ENCODE measurements around the gene CASK. TPM values are rescaled to one million over a fixed set of nuclear protein-coding genes. Genes with fewer than 3 reads are reported as not detected.
"Not testable (repeated sequence)": the region's sequence is repeated elsewhere in the genome, so short reads cannot be mapped to it uniquely, and the experiment has no call there.

The CASK gene
- total RNA-seq, 2 experiments from 2014 or later: 18.2 to 20.2 TPM

DNA sequence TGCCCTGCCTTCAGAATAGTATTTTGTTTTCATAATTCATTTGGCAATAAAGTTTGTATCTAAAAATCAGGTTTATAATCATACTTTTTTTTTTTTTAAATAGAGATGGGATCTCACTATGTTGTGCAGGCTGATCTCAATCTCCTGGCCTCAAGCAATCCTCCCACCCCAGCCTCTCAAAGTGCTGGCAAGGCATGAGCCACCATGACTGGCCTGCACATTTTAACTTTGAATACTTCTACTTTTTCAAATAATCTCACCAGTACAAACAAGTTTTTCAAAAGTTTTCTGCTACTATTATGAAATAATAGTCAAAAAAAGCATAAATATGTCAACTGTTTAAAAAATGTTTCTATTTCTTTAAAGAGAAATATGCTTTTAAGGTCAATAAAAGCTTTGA lies 304.1 kb downstream of the CASK start:
- ChIA-PET POLR2A (no interaction called here), CTCF (no interaction called here)
- no peak overlapping the region for H3K4me3 Mint-ChIP-seq
- H3K9me3 Mint-ChIP-seq: no peaks in the 10 kb centered on the region
- intact Hi-C loops (cut with micrococcal nuclease): no loop called here
- H3K36me3 Mint-ChIP-seq (ENCODE audit: low read depth): peaks cover 3% of the 10 kb centered on the region
- ATAC-seq (no peak), DNase-seq (no peak)
- H3K4me1 Mint-ChIP-seq (ENCODE audit: low read depth): peaks cover 2% of the 10 kb centered on the region
- H3K27ac Mint-ChIP-seq: no peak overlapping the region
- TF ChIP-seq, protein P1, sequence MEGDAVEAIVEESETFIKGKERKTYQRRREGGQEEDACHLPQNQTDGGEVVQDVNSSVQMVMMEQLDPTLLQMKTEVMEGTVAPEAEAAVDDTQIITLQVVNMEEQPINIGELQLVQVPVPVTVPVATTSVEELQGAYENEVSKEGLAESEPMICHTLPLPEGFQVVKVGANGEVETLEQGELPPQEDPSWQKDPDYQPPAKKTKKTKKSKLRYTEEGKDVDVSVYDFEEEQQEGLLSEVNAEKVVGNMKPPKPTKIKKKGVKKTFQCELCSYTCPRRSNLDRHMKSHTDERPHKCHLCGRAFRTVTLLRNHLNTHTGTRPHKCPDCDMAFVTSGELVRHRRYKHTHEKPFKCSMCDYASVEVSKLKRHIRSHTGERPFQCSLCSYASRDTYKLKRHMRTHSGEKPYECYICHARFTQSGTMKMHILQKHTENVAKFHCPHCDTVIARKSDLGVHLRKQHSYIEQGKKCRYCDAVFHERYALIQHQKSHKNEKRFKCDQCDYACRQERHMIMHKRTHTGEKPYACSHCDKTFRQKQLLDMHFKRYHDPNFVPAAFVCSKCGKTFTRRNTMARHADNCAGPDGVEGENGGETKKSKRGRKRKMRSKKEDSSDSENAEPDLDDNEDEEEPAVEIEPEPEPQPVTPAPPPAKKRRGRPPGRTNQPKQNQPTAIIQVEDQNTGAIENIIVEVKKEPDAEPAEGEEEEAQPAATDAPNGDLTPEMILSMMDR (IDR thresholded peaks at IDR 0.05): no peak
- H3K27me3 Mint-ChIP-seq: no peaks in the 10 kb centered on the region

DNA sequence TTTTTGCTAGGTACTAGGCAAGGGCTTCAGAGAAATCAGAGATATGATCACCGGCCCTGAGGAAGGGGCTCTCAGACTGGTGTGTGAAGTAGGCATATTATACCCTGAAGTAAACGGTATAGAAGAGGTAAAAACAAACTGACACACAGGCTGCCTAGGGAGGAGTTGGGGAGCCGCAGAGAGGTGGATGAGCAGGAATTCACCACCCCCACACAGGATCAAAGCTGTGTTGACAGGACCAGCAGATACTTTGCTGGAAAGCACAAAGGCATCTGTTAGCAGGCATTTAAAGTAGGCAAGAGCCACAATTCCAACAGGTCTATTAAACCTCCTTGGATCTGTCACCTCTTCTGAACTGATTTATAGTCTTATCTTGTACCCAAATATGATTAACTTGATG lies 306.4 kb downstream of the CASK start:
- CTCF ChIA-PET: no interaction called here
- H3K4me3 Mint-ChIP-seq: no peak overlapping the region
- no peak overlapping the region for H3K27ac Mint-ChIP-seq
- ATAC-seq (no peak), DNase-seq (no peak)
- intact Hi-C loops (cut with micrococcal nuclease): no loop called here
- TF ChIP-seq, protein P1 (IDR thresholded peaks at IDR 0.05): no peak
- H3K4me1 Mint-ChIP-seq (ENCODE audit: low read depth): peaks cover 2% of the 10 kb centered on the region
- H3K36me3 Mint-ChIP-seq (ENCODE audit: low read depth): no peaks in the 10 kb centered on the region
- POLR2A ChIA-PET: no interaction called here
- no peaks in the 10 kb centered on the region for H3K9me3 Mint-ChIP-seq
- no peaks in the 10 kb centered on the region for H3K27me3 Mint-ChIP-seq

- TF ChIP-seq, protein P1 (IDR thresholded peaks at IDR 0.05): no peak
- intact Hi-C loops (cut with micrococcal nuclease): no loop called here
- DNase-seq (no peak), ATAC-seq (no peak)
- Mint-ChIP-seq H3K27ac (no peak overlapping the region), H3K36me3 (ENCODE audit: low read depth) (no peaks in the 10 kb centered on the region), H3K4me1 (ENCODE audit: low read depth) (peaks cover 2% of the 10 kb centered on the region), H3K9me3 (no peaks in the 10 kb centered on the region), H3K4me3 (no peak overlapping the region), H3K27me3 (no peaks in the 10 kb centered on the region)
- POLR2A ChIA-PET: no interaction called here
- CTCF ChIA-PET: no interaction called here
Observed at GRCh38 chrX:41616255-41616654, 307.1 kb downstream of the CASK start.

DNA sequence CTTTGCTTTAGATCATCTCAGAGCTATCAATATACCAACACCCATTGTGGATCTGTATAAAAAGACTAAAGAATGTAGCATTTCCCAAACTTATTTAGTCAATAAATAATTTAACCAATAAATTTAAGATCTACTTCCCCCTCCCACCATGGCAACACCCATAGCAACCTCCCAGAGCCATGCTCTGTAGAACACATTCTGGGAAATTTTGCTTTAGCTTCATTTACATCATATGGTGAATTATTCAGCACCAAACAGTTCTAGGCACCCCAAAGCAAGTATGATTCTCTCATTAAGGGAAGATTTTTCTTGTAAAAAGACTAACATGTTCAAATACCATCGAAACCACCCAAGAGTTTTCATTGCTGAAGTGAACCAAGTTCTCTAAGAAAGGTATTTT lies 315.1 kb downstream of the CASK start:
- TF ChIP-seq, protein P1 (IDR thresholded peaks at IDR 0.05): no peak
- peaks cover 4% of the 10 kb centered on the region for H3K4me1 Mint-ChIP-seq (ENCODE audit: low read depth)
- no peak overlapping the region for H3K27ac Mint-ChIP-seq
- H3K9me3 Mint-ChIP-seq: no peaks in the 10 kb centered on the region
- H3K4me3 Mint-ChIP-seq: no peak overlapping the region
- ChIA-PET POLR2A (no interaction called here), CTCF (no interaction called here)
- peaks cover 8% of the 10 kb centered on the region for H3K36me3 Mint-ChIP-seq (ENCODE audit: low read depth)
- ATAC-seq (no peak), DNase-seq (no peak)
- intact Hi-C loops (cut with micrococcal nuclease): no loop called here
- no peaks in the 10 kb centered on the region for H3K27me3 Mint-ChIP-seq

- ATAC-seq (no peak), DNase-seq (no peak)
- Mint-ChIP-seq H3K9me3 (no peaks in the 10 kb centered on the region), H3K36me3 (ENCODE audit: low read depth) (peaks cover 8% of the 10 kb centered on the region), H3K27me3 (no peaks in the 10 kb centered on the region), H3K4me3 (no peak overlapping the region), H3K4me1 (ENCODE audit: low read depth) (peaks cover 4% of the 10 kb centered on the region), H3K27ac (no peak overlapping the region)
- CTCF ChIA-PET: no interaction called here
- POLR2A ChIA-PET: no interaction called here
- intact Hi-C loops (cut with micrococcal nuclease): no loop called here
- TF ChIP-seq, protein P1 (IDR thresholded peaks at IDR 0.05): no peak
Observed at GRCh38 chrX:41607264-41607832, 316.0 kb downstream of the CASK start.

DNA sequence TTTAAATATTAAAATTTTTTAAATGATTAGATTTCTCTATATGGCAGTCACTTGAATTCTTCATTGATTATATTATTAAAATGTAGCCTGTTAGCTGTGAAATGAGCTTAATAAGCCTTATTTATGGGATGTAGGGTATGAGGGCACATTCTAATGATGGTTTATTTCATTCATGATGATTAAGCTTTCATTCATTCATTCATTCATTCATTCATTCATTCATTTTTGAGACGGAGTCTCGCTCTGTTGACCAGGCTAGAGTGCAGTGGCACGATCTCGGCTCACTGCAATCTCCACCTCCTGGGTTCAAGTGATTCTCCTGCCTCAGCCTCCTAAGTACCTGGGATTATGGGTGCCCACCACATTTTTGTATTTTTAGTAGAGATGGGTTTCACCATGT lies 317.3 kb downstream of the CASK start:
- intact Hi-C loops (cut with micrococcal nuclease); H3K4me3 Mint-ChIP-seq; DNase-seq; POLR2A ChIA-PET; H3K27ac Mint-ChIP-seq; CTCF ChIA-PET; ATAC-seq; H3K36me3 Mint-ChIP-seq (ENCODE audit: low read depth); H3K27me3 Mint-ChIP-seq; H3K4me1 Mint-ChIP-seq (ENCODE audit: low read depth); H3K9me3 Mint-ChIP-seq: not testable (repeated sequence)

All from activated CD8-positive, alpha-beta T cell treated with anti-CD3 and anti-CD28 coated beads for 36 hours (primary cell).